GM18526 (cell line): Measurements from ENCODE around the gene DNASE1L2.
A peak's percentile ranks its signal among the peaks of the same experiment; 100 is the strongest.

Source experiments
- POLR2A ChIP-seq: IDR thresholded peaks from 3 replicates; pipeline ENCODE4 v1.6.1; 2011; ENCODE audit not compliant: insufficient read length; ENCODE audit errors: extremely low read depth

Gene DNASE1L2

GRCh38 chr16:2196981-2197511, 39.2 kb upstream of the DNASE1L2 start:
- no peak for TF ChIP-seq POLR2A

DNA sequence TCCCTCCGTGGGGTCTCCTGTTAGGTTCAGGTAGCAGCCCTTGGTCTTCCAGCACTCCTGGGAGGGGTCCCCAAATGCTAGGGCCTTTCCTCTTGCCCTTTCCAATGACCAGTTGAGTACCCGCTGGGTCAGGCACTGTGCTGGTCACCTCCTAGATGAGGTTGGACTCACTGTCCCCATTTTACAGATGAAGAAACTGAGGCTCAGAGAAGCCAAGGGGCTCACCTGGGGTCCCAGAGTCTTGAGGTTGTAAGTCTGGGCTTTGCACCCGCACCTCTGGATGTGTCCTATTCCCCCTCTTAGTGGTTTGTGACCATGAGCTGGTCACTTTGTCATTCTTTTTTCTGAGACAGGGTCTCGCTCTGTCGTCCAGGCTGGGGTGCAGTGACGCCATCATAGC, 38.5 kb upstream of the DNASE1L2 start:
- no peak for TF ChIP-seq POLR2A

DNA sequence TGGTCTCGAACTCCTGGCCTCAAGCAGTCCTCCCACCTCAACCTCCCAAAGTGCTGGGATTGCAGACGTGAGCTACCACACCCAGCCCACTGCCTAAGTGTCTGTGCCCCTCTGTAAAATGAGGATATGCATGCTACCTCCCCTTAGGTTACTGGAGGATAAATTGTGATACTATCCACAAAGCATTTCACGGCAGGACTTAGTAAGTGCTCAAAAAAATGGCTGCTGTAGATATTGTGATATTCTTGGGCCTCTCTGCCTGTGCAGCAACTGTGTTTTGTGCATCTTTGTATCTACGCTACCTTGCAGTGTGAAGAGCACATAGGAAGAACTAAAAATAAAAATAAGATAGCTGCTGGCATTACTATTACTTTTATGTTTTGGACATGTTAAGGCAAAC, 38.0 kb upstream of the DNASE1L2 start:
- TF ChIP-seq POLR2A, result no peak

GRCh38 chr16:2199095-2199494, 37.1 kb upstream of the DNASE1L2 start:
- TF ChIP-seq POLR2A, result no peak

GRCh38 chr16:2199621-2200139, 36.6 kb upstream of the DNASE1L2 start:
- no peak for TF ChIP-seq POLR2A

- no peak for TF ChIP-seq POLR2A
Observed at GRCh38 chr16:2200313-2200712, 35.9 kb upstream of the DNASE1L2 start.

DNA sequence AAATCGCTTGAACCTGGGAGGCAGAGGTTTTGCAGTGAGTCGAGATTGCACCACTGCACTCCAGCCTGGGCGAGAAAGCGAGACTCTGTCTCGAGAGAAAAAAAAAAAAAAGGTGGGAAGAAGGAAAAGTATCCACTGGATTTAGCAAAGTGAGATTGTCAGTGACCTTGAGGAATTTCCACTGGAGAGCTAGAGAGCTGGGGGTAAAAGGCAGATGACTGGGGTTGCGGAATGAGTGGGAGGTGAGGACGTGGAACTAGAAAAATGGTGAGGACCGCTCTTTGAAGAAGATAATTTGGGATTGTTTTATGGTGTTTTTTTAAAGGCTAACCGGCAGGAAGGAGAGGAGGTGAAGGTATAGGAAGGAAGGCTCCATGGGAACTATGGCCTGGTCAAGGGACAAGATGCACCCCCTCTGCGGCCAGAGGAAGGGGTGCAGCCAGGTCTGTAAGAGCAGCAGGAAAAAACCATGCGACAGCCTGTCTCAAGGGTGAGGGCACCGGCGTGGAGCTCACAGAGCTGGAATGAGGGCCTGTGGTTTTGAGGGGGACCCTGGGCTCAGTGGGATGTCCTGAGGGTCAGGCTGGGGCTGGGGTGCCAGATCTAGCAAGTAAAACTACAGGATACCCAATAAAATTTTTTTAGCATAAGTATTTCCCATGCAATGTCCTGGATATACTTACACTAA, 31.7 kb upstream of the DNASE1L2 start:
- TF ChIP-seq POLR2A, result no peak

DNA sequence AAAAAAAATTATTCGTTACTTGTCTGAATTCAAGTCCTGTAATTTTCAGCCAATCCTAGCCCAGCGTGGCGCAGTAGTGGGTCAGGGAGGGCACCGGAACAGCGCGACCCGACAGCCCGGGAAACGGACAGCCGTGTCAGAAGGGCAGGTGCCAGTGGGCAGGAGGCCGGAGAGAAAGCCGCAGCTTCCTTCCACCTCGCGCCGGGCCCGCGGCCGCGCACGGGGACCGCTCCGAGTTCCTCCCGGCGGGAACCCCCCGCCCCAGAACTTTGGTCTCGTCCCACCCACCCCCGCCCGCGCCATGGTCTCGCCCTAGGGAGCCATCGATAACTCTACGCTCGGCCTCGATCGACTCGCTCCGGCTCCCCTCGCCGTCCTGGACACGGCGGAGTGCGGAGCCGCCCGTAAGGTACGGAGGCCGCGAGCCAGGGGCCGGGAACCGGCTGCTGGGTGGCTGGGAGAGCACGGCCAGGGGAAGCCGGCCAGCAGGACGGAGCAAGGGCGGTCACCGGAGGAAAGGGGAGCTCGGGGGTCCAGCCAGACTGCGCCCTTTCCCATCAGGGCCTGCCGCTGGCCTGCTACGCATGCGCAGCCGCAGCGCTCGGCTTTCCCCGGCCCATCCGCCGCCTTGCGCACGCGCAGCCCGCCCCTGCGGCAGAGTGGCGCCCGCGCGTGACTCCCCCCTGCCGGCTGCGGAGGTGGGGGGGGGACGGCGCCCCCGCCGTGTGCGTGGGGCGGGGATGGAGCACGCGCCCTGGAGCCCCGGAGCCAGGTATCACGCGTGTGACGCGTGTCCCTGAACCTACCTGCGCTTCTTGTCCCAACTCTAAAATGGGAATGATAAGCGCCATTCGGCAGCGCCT, 30.9 kb upstream of the DNASE1L2 start, which contains the start of gene MLST8:
TSS of gene MLST8 (plus strand) at position 351 of the 863 bp plus-strand sequence. CDS start 632 bp downstream, outside the sequence.
- TF ChIP-seq POLR2A, result peak; percentile 93

DNA sequence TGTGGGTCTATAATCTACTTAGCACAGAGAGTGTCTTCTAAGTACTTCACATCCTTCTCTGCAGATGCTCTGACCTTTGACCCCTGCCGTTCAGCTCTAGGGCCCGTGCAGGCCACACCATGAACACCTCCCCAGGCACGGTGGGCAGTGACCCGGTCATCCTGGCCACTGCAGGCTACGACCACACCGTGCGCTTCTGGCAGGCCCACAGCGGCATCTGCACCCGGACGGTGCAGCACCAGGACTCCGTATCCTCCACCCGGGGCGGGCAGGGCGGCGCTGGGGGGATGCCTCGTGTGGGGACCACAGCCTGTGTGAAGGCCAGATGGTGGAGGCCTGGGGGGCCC, 30.3 kb upstream of the DNASE1L2 start:
- TF ChIP-seq POLR2A, result no peak

- TF ChIP-seq POLR2A, result no peak
Observed at GRCh38 chr16:2206420-2206779, 29.8 kb upstream of the DNASE1L2 start.

- no peak for TF ChIP-seq POLR2A
Observed at GRCh38 chr16:2206780-2207433, 29.3 kb upstream of the DNASE1L2 start.

GRCh38 chr16:2207872-2208271, 28.4 kb upstream of the DNASE1L2 start:
- no peak for TF ChIP-seq POLR2A

DNA sequence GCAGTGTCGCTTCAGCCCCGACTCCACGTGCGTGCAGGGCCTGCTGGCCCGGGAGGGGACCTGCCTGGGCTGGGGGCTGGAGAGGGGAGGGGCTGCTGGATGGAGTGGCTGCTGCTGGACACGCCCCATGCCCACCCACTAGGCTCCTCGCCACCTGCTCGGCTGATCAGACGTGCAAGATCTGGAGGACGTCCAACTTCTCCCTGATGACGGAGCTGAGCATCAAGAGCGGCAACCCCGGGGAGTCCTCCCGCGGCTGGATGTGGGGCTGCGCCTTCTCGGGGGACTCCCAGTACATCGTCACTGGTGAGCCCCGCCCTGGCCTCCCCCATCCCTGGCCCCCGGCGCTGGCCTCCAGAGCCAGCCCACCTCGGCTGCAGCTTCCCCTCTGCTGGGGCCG, 27.9 kb upstream of the DNASE1L2 start:
- TF ChIP-seq POLR2A, result no peak

GRCh38 chr16:2208772-2209171, 27.5 kb upstream of the DNASE1L2 start:
- no peak for TF ChIP-seq POLR2A

- TF ChIP-seq POLR2A, result no peak
Observed at GRCh38 chr16:2209258-2210008, 26.8 kb upstream of the DNASE1L2 start.
